Prostate gland (tissue), 2 donors: ENCODE results near the gene SLC25A29. TPM values are rescaled to one million over a fixed set of nuclear protein-coding genes. Genes with fewer than 3 reads are reported as not detected.

ENCODE experiments used
- DNase-seq: peaks from one replicate; pipeline ENCODE4 v3.0.0-alpha.2; 2019; ENCODE audit warnings: low spot score
- H3K27ac ChIP-seq, 2 donors: fragments of 200-600 bp; sonication (generic); 2 replicates each; pipeline ENCODE4 v1.5.1; 2017 to 2019
- H3K27me3 ChIP-seq: fragments of 200-600 bp; sonication (generic); replicated peaks from 2 replicates; pipeline ENCODE4 v1.5.1; 2019; ENCODE audit not compliant: insufficient read depth
- H3K36me3 ChIP-seq, 2 donors: fragments of 200-600 bp; sonication (generic); 1 replicate in 1 of 2; 2 replicates in 1 of 2; pipeline versions ENCODE4 v1.5.1 to v1.8.1; 2017 to 2019
- H3K4me1 ChIP-seq: fragments of 200-600 bp; sonication (generic); replicated peaks from 2 replicates; pipeline ENCODE4 v1.5.1; 2019
- H3K4me3 ChIP-seq, 2 donors: fragments of 200-600 bp; sonication (generic); 2 replicates each; pipeline ENCODE4 v1.5.1; 2017 to 2019
- H3K9me3 ChIP-seq: fragments of 200-600 bp; sonication (generic); 2 replicates; pipeline ENCODE4 v1.5.1; 2017
- CTCF ChIP-seq, 4 experiments: fragments of 200-600 bp in 2 of 4; fragments of 450-650 bp in 2 of 4; sonication (generic) in 2 of 4; IDR thresholded peaks; 1 replicate in 3 of 4; 2 replicates in 1 of 4; pipeline ENCODE4 v1.5.1; 2016 to 2019; ENCODE audit warnings: antibody characterized with exemption in 4 of 4, mild to moderate bottlenecking in 2 of 4, moderate library complexity in 2 of 4
- POLR2A ChIP-seq: fragments of 450-650 bp; IDR thresholded peaks from one replicate; pipeline ENCODE4 v1.6.1; 2016; ENCODE audit warnings: antibody characterized with exemption, mild to moderate bottlenecking
- POLR2AphosphoS5 ChIP-seq: sonication (generic); formaldehyde crosslinking; IDR thresholded peaks from one replicate; pipeline ENCODE4 v1.6.1; 2017; ENCODE audit warnings: antibody characterized with exemption
- WGBS: methylation state at CpG from one replicate; pipeline ENCODE4 v1.1.5; 2018; 5-methylcytosine and 5-hydroxymethylcytosine counted together
- intact Hi-C: fragments of 100-400 bp; cut with DNase I; formaldehyde crosslinking; loops from one replicate; pipeline ENCODE4 v1.14.2; 2022
- total RNA-seq, 2 donors: library from RNA; depleted of rRNA; stranded (reverse); fragments of >200 nt; gene quantifications; one replicate each; pipeline ENCODE4 v1.1.0, GENCODE V29; 2016

SLC25A29 gene
- total RNA-seq, 2 donors from 2014 or later: 147 to 169 TPM

- TF ChIP-seq CTCF (IDR thresholded peaks at IDR 0.05) (no peak), POLR2A (no peak), POLR2AphosphoS5 (no peak)
- Histone ChIP-seq H3K4me1 (no peaks in the 10 kb centered on the region), H3K27me3 (no peaks in the 10 kb centered on the region), H3K27ac (no peak overlapping the region), H3K9me3 (no peaks in the 10 kb centered on the region), H3K36me3 (no peaks in the 10 kb centered on the region), H3K4me3 (no peak overlapping the region)
- 83% methylated on average over 10 of the region's 13 CpGs for WGBS
- intact Hi-C loops: no loop called here
- DNase-seq: no peak
These were observed 24.2 kb upstream of the SLC25A29 start for GRCh38 chr14:100330388-100330931.

GRCh38 chr14:100330007-100330344, 23.7 kb upstream of the SLC25A29 start:
- WGBS: 87% methylated on average over 11 of the region's 11 CpGs
- Histone ChIP-seq H3K4me3 (no peak overlapping the region), H3K36me3 (no peaks in the 10 kb centered on the region), H3K9me3 (no peaks in the 10 kb centered on the region), H3K4me1 (no peaks in the 10 kb centered on the region), H3K27me3 (no peaks in the 10 kb centered on the region), H3K27ac (no peak overlapping the region)
- intact Hi-C loops: no loop called here
- no peak for TF ChIP-seq CTCF (IDR thresholded peaks at IDR 0.05)
- TF ChIP-seq POLR2A: no peak
- no peak for TF ChIP-seq POLR2AphosphoS5
- no peak for DNase-seq

- intact Hi-C loops: no loop called here
These were observed 23.2 kb upstream of the SLC25A29 start for GRCh38 chr14:100329233-100330006.

GRCh38 chr14:100328495-100329163, 22.4 kb upstream of the SLC25A29 start:
- WGBS: 90% methylated on average over 28 of the region's 32 CpGs
- TF ChIP-seq POLR2A: no peak
- TF ChIP-seq POLR2AphosphoS5: no peak
- no peak for TF ChIP-seq CTCF (IDR thresholded peaks at IDR 0.05)
- Histone ChIP-seq H3K27me3 (no peaks in the 10 kb centered on the region), H3K9me3 (no peaks in the 10 kb centered on the region), H3K4me3 (no peak overlapping the region), H3K36me3 (no peaks in the 10 kb centered on the region), H3K27ac (no peak overlapping the region), H3K4me1 (no peaks in the 10 kb centered on the region)
- intact Hi-C loops: no loop called here
- no peak for DNase-seq

More at GRCh38 chr14:100329233-100330006, 23.2 kb upstream of the SLC25A29 start:
- DNase-seq: no peak
- no peaks in the 10 kb centered on the region for H3K36me3 ChIP-seq
- H3K27me3 ChIP-seq: no peaks in the 10 kb centered on the region
- no peak overlapping the region for H3K4me3 ChIP-seq
- no peaks in the 10 kb centered on the region for H3K4me1 ChIP-seq
- H3K9me3 ChIP-seq: no peaks in the 10 kb centered on the region
- 88% methylated on average over 36 of the region's 36 CpGs for WGBS
- TF ChIP-seq CTCF (IDR thresholded peaks at IDR 0.05): no peak
- TF ChIP-seq POLR2A: no peak
- no peak for TF ChIP-seq POLR2AphosphoS5
- no peak overlapping the region for H3K27ac ChIP-seq

- no peak for TF ChIP-seq POLR2A
- no peak for TF ChIP-seq POLR2AphosphoS5
- no peak for TF ChIP-seq CTCF (IDR thresholded peaks at IDR 0.05)
- no peaks in the 10 kb centered on the region for H3K36me3 ChIP-seq
- intact Hi-C loops: no loop called here
- no peak overlapping the region for H3K4me3 ChIP-seq
- DNase-seq: no peak
- no peaks in the 10 kb centered on the region for H3K4me1 ChIP-seq
- H3K27ac ChIP-seq: no peak overlapping the region
- over 99% methylated on average over 14 of the region's 24 CpGs for WGBS
- no peaks in the 10 kb centered on the region for H3K27me3 ChIP-seq
- no peaks in the 10 kb centered on the region for H3K9me3 ChIP-seq
These were observed 20.9 kb upstream of the SLC25A29 start for GRCh38 chr14:100327128-100327527.
